A549 (cell line): ENCODE measurements around the gene RPH3AL.
"Not testable (repeated sequence)": the region's sequence is repeated elsewhere in the genome, so short reads cannot be mapped to it uniquely, and the experiment has no call there.

Experiments used
- CTCF ChIP-seq: fragments of >200 bp; sonication (Bioruptor Twin); formaldehyde crosslinking; IDR thresholded peaks from 3 replicates; pipeline ENCODE4 v1.5.1; 2016
- EP300 ChIP-seq, 2 experiments: fragments of >200 bp; sonication (Bioruptor Twin); formaldehyde crosslinking; IDR thresholded peaks; 2 replicates in 1 of 2; 3 replicates in 1 of 2; pipeline ENCODE4 v1.6.1; 2016 to 2017
- ZC3H11A ChIP-seq: fragments of 450-650 bp; IDR thresholded peaks from 2 replicates; pipeline ENCODE4 v1.6.1; 2014; ENCODE audit warnings: antibody characterized with exemption, mild to moderate bottlenecking

GRCh38 chr17:215563-216478, 136.8 kb downstream of the RPH3AL start:
- not testable (repeated sequence) for TF ChIP-seq CTCF; EP300 (IDR thresholded peaks at IDR 0.05); ZC3H11A
